Measurements from ENCODE around the gene WLS. TPM values are rescaled to one million over a fixed set of nuclear protein-coding genes. Genes with fewer than 3 reads are reported as not detected.

Gene WLS
- total RNA-seq, 1 experiment from 2014 or later, result not detected

DNA sequence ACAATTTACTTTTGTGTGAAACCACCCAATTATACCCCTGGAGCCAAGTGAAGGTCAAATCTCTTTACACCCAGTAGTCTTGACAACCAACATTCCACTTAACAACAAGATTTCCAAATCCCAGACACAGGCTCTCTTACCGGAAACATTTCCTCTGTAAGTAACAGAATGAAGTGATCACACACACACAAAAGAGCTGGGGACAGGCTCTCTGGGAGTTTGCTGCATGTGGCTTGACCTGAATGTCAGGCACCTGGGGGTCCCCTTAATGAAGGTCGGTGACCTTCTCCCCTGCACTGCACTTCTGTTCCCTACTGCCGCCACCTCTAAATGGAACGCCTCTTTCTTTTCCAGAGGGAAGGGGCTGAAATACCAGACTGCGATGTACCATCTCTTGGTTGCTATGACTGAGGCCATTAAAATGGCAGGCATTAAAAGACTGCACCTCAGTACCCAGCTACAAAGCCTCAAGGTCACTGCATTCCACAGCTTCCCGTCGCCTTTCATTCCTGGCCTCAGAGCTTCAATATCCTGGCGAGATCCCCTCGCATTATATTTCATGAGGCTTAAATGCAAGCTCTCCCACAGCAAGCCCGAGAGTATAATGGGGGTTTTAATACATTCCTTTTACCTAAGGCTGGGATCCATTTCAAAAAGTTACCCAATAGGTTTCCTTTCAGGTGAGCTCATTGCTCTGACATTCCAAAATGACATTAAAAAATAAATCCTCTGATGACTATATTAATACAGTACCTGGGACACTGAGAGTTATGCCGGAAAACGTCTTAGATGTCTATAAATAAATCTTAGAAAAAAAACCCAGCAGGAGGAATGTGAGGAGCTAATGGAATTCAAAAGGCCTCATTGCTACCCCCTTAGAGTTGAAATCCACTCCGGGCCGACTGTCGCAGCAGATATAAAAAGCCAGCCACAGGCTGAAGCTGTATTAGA is 91.0 kb downstream of the WLS start:
- Histone ChIP-seq H3K27ac (ENCODE audit: low read length) (no peak overlapping the region), H3K79me2 (ENCODE audit: low read length) (no peaks in the 10 kb centered on the region), H3K9me3 (ENCODE audit: low read length) (no peaks in the 10 kb centered on the region), H3K4me1 (ENCODE audit: low read length) (no peaks in the 10 kb centered on the region), H3K4me2 (ENCODE audit: low read depth, low read length, poor library complexity, severe bottlenecking) (no peak overlapping the region), H3K4me3 (ENCODE audit: low read length) (no peak overlapping the region), H3K9me2 (replicated peaks; ENCODE audit: insufficient read depth, low read length) (no peaks in the 10 kb centered on the region), H3K9ac (ENCODE audit: low read length) (no peak overlapping the region), H3K36me3 (ENCODE audit: insufficient read depth, low read length) (no peaks in the 10 kb centered on the region), H3K27me3 (ENCODE audit: low read length) (no peaks in the 10 kb centered on the region), H4K20me1 (ENCODE audit: insufficient read depth, low read depth, low read length) (no peaks in the 10 kb centered on the region), H2AFZ (ENCODE audit: low read length) (no peak overlapping the region)
- no peak for DNase-seq

DNA sequence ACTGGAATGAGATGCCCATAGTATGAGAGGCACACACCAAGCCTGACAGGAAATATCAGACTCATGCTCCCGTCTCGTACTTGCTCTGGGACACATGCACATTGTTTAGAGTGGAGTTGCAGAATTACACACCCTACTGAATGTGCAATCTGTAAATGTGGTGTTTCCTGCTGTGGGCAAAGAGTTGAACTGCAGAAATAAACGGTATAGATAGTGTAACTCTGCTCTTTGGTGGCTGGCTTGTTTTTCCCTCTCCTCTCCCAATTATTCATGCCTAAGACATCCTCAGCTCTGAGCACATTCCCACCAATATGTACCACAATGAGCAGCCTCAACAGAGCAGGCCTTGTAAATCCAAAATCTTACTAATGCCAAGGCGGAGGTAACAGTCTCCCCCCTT is 91.8 kb downstream of the WLS start:
- H3K4me3 ChIP-seq (ENCODE audit: low read length), result no peak overlapping the region
- H3K4me2 ChIP-seq (ENCODE audit: low read depth, low read length, poor library complexity, severe bottlenecking), result no peak overlapping the region
- no peaks in the 10 kb centered on the region for H3K4me1 ChIP-seq (ENCODE audit: low read length)
- no peaks in the 10 kb centered on the region for H3K9me3 ChIP-seq (ENCODE audit: low read length)
- H3K9ac ChIP-seq (ENCODE audit: low read length), result no peak overlapping the region
- H3K27ac ChIP-seq (ENCODE audit: low read length), result no peak overlapping the region
- no peaks in the 10 kb centered on the region for H3K9me2 ChIP-seq (replicated peaks; ENCODE audit: insufficient read depth, low read length)
- no peaks in the 10 kb centered on the region for H3K36me3 ChIP-seq (ENCODE audit: insufficient read depth, low read length)
- no peak overlapping the region for H2AFZ ChIP-seq (ENCODE audit: low read length)
- DNase-seq, result no peak
- H4K20me1 ChIP-seq (ENCODE audit: insufficient read depth, low read depth, low read length), result no peaks in the 10 kb centered on the region
- no peaks in the 10 kb centered on the region for H3K27me3 ChIP-seq (ENCODE audit: low read length)
- H3K79me2 ChIP-seq (ENCODE audit: low read length), result no peaks in the 10 kb centered on the region

GRCh38 chr1:68136187-68136586 is 96.1 kb downstream of the WLS start:
- Histone ChIP-seq H4K20me1 (ENCODE audit: insufficient read depth, low read depth, low read length) (no peaks in the 10 kb centered on the region), H3K27me3 (ENCODE audit: low read length) (no peaks in the 10 kb centered on the region), H3K9me2 (replicated peaks; ENCODE audit: insufficient read depth, low read length) (no peaks in the 10 kb centered on the region), H3K27ac (ENCODE audit: low read length) (no peak overlapping the region), H3K4me1 (ENCODE audit: low read length) (no peaks in the 10 kb centered on the region), H3K79me2 (ENCODE audit: low read length) (no peaks in the 10 kb centered on the region), H3K9me3 (ENCODE audit: low read length) (no peaks in the 10 kb centered on the region), H3K36me3 (ENCODE audit: insufficient read depth, low read length) (no peaks in the 10 kb centered on the region), H3K4me3 (ENCODE audit: low read length) (no peak overlapping the region), H3K4me2 (ENCODE audit: low read depth, low read length, poor library complexity, severe bottlenecking) (no peak overlapping the region), H2AFZ (ENCODE audit: low read length) (no peak overlapping the region), H3K9ac (ENCODE audit: low read length) (no peak overlapping the region)
- no peak for DNase-seq

GRCh38 chr1:68132426-68133130 is 99.7 kb downstream of the WLS start:
- no peak overlapping the region for H2AFZ ChIP-seq (ENCODE audit: low read length)
- no peak for DNase-seq
- no peak overlapping the region for H3K4me2 ChIP-seq (ENCODE audit: low read depth, low read length, poor library complexity, severe bottlenecking)
- no peak overlapping the region for H3K9ac ChIP-seq (ENCODE audit: low read length)
- no peaks in the 10 kb centered on the region for H3K9me2 ChIP-seq (replicated peaks; ENCODE audit: insufficient read depth, low read length)
- no peaks in the 10 kb centered on the region for H3K36me3 ChIP-seq (ENCODE audit: insufficient read depth, low read length)
- H3K4me3 ChIP-seq (ENCODE audit: low read length), result no peak overlapping the region
- no peak overlapping the region for H3K27ac ChIP-seq (ENCODE audit: low read length)
- H3K9me3 ChIP-seq (ENCODE audit: low read length), result no peaks in the 10 kb centered on the region
- H4K20me1 ChIP-seq (ENCODE audit: insufficient read depth, low read depth, low read length), result no peaks in the 10 kb centered on the region
- 0 out of 2 replicates have a peak, but pooled peaks cover 2% of the 10 kb centered on the region for H3K4me1 ChIP-seq (ENCODE audit: low read length)
- H3K27me3 ChIP-seq (ENCODE audit: low read length), result no peaks in the 10 kb centered on the region
- H3K79me2 ChIP-seq (ENCODE audit: low read length), result no peaks in the 10 kb centered on the region

- no peaks in the 10 kb centered on the region for H3K79me2 ChIP-seq (ENCODE audit: low read length)
- H3K27ac ChIP-seq (ENCODE audit: low read length), result no peak overlapping the region
- no peak overlapping the region for H3K9ac ChIP-seq (ENCODE audit: low read length)
- no peaks in the 10 kb centered on the region for H3K9me2 ChIP-seq (replicated peaks; ENCODE audit: insufficient read depth, low read length)
- no peak overlapping the region for H3K4me2 ChIP-seq (ENCODE audit: low read depth, low read length, poor library complexity, severe bottlenecking)
- DNase-seq, result no peak
- H3K27me3 ChIP-seq (ENCODE audit: low read length), result no peaks in the 10 kb centered on the region
- H3K36me3 ChIP-seq (ENCODE audit: insufficient read depth, low read length), result no peaks in the 10 kb centered on the region
- no peak overlapping the region for H3K4me3 ChIP-seq (ENCODE audit: low read length)
- H4K20me1 ChIP-seq (ENCODE audit: insufficient read depth, low read depth, low read length), result no peaks in the 10 kb centered on the region
- H2AFZ ChIP-seq (ENCODE audit: low read length), result no peak overlapping the region
- H3K4me1 ChIP-seq (ENCODE audit: low read length), result 0 out of 2 replicates have a peak, but pooled peaks cover 2% of the 10 kb centered on the region
- H3K9me3 ChIP-seq (ENCODE audit: low read length), result no peaks in the 10 kb centered on the region
Observed at GRCh38 chr1:68131261-68131660, 101.1 kb downstream of the WLS start.

DNA sequence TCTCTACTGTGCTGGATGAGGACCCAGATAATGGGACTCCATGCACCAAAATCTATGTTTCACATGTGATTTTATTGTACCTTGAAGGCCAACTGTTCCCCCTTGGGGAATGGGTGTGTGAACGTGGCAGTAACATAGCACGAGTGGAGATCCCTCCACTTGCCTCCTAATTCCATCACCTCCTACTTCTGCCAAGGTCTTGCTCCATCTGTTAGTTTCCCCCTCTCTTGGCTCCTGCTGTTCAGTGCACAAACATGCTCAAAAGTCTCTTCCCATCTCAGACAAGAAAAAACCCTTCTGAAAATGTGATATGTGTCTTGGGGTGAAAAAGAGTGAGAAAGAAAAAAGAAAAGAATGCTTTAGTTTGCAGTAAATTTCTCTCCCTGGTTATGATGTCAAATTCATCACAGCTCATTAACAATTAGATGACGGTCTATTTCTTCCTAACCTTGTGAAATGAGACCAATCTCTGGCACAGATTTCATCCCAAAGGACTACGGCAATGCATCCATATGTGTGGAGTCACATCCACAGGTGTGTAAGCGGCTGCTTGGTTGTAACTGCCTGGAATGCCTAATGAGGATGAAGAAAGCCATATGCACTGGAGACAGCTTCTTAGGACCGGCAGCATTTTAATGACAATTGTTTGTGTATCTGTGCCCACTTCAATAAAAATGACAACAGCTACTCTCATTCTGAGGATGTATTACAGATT is 102.6 kb downstream of the WLS start:
- no peaks in the 10 kb centered on the region for H3K9me2 ChIP-seq (replicated peaks; ENCODE audit: insufficient read depth, low read length)
- no peaks in the 10 kb centered on the region for H3K79me2 ChIP-seq (ENCODE audit: low read length)
- H3K9me3 ChIP-seq (ENCODE audit: low read length), result no peaks in the 10 kb centered on the region
- H3K27me3 ChIP-seq (ENCODE audit: low read length), result no peaks in the 10 kb centered on the region
- no peak for DNase-seq
- no peaks in the 10 kb centered on the region for H4K20me1 ChIP-seq (ENCODE audit: insufficient read depth, low read depth, low read length)
- H3K36me3 ChIP-seq (ENCODE audit: insufficient read depth, low read length), result no peaks in the 10 kb centered on the region
- H3K4me1 ChIP-seq (ENCODE audit: low read length), result 0 out of 2 replicates have a peak, but pooled peaks cover 2% of the 10 kb centered on the region
- H3K9ac ChIP-seq (ENCODE audit: low read length), result no peak overlapping the region
- no peak overlapping the region for H3K4me2 ChIP-seq (ENCODE audit: low read depth, low read length, poor library complexity, severe bottlenecking)
- H2AFZ ChIP-seq (ENCODE audit: low read length), result no peak overlapping the region
- no peak overlapping the region for H3K27ac ChIP-seq (ENCODE audit: low read length)
- H3K4me3 ChIP-seq (ENCODE audit: low read length), result no peak overlapping the region

DNA sequence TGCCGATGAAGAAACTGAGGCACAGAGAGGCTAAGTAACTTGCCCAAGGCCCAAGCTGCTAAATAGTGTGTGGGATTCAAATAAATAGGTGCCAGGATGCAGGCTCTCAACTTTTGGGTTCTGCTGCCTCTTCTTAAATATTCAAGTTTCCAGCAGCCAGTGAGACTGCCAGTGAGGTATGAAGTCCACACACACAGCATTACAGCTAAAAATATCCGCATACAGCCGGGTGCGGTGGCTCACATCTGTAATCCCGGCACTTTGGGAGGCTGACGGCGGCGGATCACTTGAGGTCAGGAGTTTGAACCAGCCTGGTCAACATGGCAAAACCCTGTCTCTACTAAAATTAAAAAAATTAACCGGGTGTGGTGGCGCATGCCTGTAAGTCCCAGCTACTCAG is 103.5 kb downstream of the WLS start:
- H3K27ac ChIP-seq (ENCODE audit: low read length), result no peak overlapping the region
- no peak overlapping the region for H3K4me3 ChIP-seq (ENCODE audit: low read length)
- no peaks in the 10 kb centered on the region for H3K9me2 ChIP-seq (replicated peaks; ENCODE audit: insufficient read depth, low read length)
- H4K20me1 ChIP-seq (ENCODE audit: insufficient read depth, low read depth, low read length), result no peaks in the 10 kb centered on the region
- no peaks in the 10 kb centered on the region for H3K79me2 ChIP-seq (ENCODE audit: low read length)
- no peak overlapping the region for H2AFZ ChIP-seq (ENCODE audit: low read length)
- no peaks in the 10 kb centered on the region for H3K27me3 ChIP-seq (ENCODE audit: low read length)
- no peaks in the 10 kb centered on the region for H3K9me3 ChIP-seq (ENCODE audit: low read length)
- 0 out of 2 replicates have a peak, but pooled peaks cover 2% of the 10 kb centered on the region for H3K4me1 ChIP-seq (ENCODE audit: low read length)
- DNase-seq, result no peak
- H3K9ac ChIP-seq (ENCODE audit: low read length), result no peak overlapping the region
- no peaks in the 10 kb centered on the region for H3K36me3 ChIP-seq (ENCODE audit: insufficient read depth, low read length)
- no peak overlapping the region for H3K4me2 ChIP-seq (ENCODE audit: low read depth, low read length, poor library complexity, severe bottlenecking)

DNA sequence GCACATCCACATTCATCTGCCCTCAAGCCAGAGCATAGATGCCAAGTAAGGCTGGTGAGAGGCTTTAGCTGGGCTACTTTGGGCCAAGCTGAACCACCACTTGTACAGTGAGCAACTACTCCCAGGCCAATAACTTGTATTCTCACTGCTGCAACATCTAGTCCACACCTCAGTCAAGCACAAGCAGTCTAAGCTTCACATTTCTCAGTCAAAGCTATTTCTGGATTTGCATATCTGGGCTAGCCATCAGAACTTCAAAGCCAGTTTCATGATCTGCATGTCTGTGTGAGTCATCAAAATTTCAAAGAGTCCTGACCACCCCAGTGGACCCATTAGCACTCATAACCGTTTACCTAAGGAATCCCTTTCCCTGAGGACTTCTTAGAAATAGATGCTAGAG is 104.2 kb downstream of the WLS start:
- H3K4me1 ChIP-seq (ENCODE audit: low read length), result 0 out of 2 replicates have a peak, but pooled peaks cover 2% of the 10 kb centered on the region

More for the DNA sequence above, 104.2 kb downstream of the WLS start:
- Histone ChIP-seq H3K27me3 (ENCODE audit: low read length) (no peaks in the 10 kb centered on the region), H3K4me2 (ENCODE audit: low read depth, low read length, poor library complexity, severe bottlenecking) (no peak overlapping the region), H3K79me2 (ENCODE audit: low read length) (no peaks in the 10 kb centered on the region), H2AFZ (ENCODE audit: low read length) (no peak overlapping the region), H3K9me3 (ENCODE audit: low read length) (no peaks in the 10 kb centered on the region), H3K27ac (ENCODE audit: low read length) (no peak overlapping the region), H3K4me3 (ENCODE audit: low read length) (no peak overlapping the region), H3K9me2 (replicated peaks; ENCODE audit: insufficient read depth, low read length) (no peaks in the 10 kb centered on the region), H4K20me1 (ENCODE audit: insufficient read depth, low read depth, low read length) (no peaks in the 10 kb centered on the region), H3K9ac (ENCODE audit: low read length) (no peak overlapping the region), H3K36me3 (ENCODE audit: insufficient read depth, low read length) (no peaks in the 10 kb centered on the region)
- peak; percentile 41 for DNase-seq
